Upper lobe of left lung (tissue), 6 donors: ENCODE measurements around the gene HNRNPA3. TPM values are rescaled to one million over a fixed set of nuclear protein-coding genes. Genes with fewer than 3 reads are reported as not detected.

Source experiments
- ATAC-seq, 2 donors: fragments of 200-7000 bp; cut with Tn5 transposase; one replicate each; pipeline ENCODE4 v1.9.1; 2022; ENCODE audit warnings: mild to moderate bottlenecking in 2 of 2, moderate library complexity in 2 of 2; ENCODE audit not compliant: low FRiP score in 2 of 2
- DNase-seq, 2 donors: peaks; one replicate each; pipeline ENCODE4 v3.0.0-alpha.2; 2019 to 2020
- H3K27ac ChIP-seq, 4 donors: fragments of 200-600 bp; sonication (generic); one replicate each; pipeline ENCODE4 v1.5.1; 2016 to 2019
- H3K27me3 ChIP-seq, 4 donors: fragments of 200-600 bp; sonication (generic); one replicate each; pipeline ENCODE4 v1.5.1; 2017 to 2019
- H3K36me3 ChIP-seq, 4 donors: fragments of 200-600 bp; sonication (generic); one replicate each; pipeline ENCODE4 v1.5.1; 2016 to 2019
- H3K4me1 ChIP-seq, 4 donors: fragments of 200-600 bp; sonication (generic); one replicate each; pipeline ENCODE4 v1.5.1; 2018 to 2019
- H3K4me3 ChIP-seq, 4 donors: fragments of 200-600 bp; sonication (generic); one replicate each; pipeline ENCODE4 v1.5.1; 2017 to 2019; ENCODE audit warnings: mild to moderate bottlenecking in 2 of 4, moderate library complexity in 1 of 4
- H3K9me3 ChIP-seq, 4 donors: fragments of 200-600 bp; sonication (generic); one replicate each; pipeline ENCODE4 v1.5.1; 2018 to 2019
- CTCF ChIP-seq, 6 experiments: fragments of 450-650 bp in 4 of 6; fragments of 200-600 bp in 2 of 6; sonication (generic) in 2 of 6; IDR thresholded peaks; one replicate each; pipeline ENCODE4 v1.5.1; 2016 to 2019; ENCODE audit warnings: antibody characterized with exemption in 6 of 6
- EP300 ChIP-seq, 4 donors: sonication (generic); formaldehyde crosslinking; IDR thresholded peaks; one replicate each; pipeline ENCODE4 v1.5.1; 2017; ENCODE audit warnings: antibody characterized with exemption in 4 of 4, control low read depth in 2 of 4
- POLR2A ChIP-seq, 4 donors: fragments of 450-650 bp; IDR thresholded peaks; one replicate each; pipeline ENCODE4 v1.5.1; 2016 to 2017; ENCODE audit warnings: antibody characterized with exemption in 4 of 4, mild to moderate bottlenecking in 2 of 4
- POLR2AphosphoS5 ChIP-seq, 2 donors: sonication (generic); formaldehyde crosslinking; IDR thresholded peaks; one replicate each; pipeline ENCODE4 v1.5.1; 2017; ENCODE audit warnings: antibody characterized with exemption in 2 of 2
- WGBS, 2 donors: methylation state at CpG; one replicate each; pipeline ENCODE4 v1.1.5; 2017 to 2018; 5-methylcytosine and 5-hydroxymethylcytosine counted together
- total RNA-seq, 6 donors: library from RNA; depleted of rRNA in 4 of 6; stranded (reverse); fragments of >200 nt in 4 of 6; gene quantifications; one replicate each; pipeline versions ENCODE4 v1.1.0 to v1.2.1, GENCODE V29; 2016 to 2021
- donor health status: DM: no; HTN: no; CAD: no; lungs with moderate emphysema.
- donor health status: DM: no; HTN: yes; CAD: no; lungs with severe emphysema.

HNRNPA3 gene
- total RNA-seq, 6 donors from 2014 or later: 53.2 to 146 (median 89.0) TPM

DNA sequence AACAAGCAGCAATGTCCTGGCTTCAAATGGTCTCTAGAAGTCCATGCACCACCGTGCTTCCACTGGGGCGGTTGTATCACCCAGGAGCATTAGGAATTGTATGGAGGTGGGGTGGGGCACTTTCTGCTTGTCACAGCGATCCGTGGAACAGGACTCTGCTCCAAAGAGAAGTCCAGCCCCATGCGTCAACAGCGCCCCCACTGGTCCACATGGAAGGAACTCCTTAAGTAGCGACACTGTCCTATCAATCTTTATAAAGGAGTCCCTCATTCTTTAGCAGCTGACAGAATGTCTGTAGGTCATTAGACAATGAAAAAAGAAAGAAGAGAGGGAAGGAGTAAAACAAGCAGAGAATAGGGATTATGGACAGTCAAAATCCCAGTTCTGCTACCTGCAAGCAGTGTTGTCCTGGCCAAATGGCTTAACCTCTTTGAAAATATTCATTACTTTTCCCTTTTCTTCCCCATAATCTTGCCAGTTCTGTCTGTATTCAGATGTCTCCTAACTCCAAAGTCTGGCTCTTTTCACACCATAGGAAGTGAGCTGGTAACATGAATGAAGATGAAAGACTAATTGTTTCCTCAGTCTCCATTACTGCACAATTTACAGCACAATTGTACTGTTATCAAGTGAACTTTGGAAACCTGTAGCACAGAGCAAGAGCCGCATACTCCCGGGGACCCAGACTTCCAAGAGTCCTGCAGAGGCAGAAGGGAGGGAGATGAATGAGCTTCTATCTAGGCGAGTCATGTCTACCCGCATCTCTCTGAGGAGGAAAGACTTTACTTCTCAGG is 42.0 kb downstream of the HNRNPA3 start:
- DNase-seq (peak in 1 of 2 donors; percentile 54), ATAC-seq (no peak)
- TF ChIP-seq POLR2A (IDR thresholded peaks at IDR 0.05) (no peak), CTCF (IDR thresholded peaks at IDR 0.05) (peak in 2 of 6 experiments; percentile 16 to 31)
- no peak overlapping the region for H3K4me3 ChIP-seq
- 70 to 76% methylated on average over 10 to 11 of the region's 11 CpGs for WGBS, 2 donors
- no peaks in the 10 kb centered on the region for H3K9me3 ChIP-seq
- H3K4me1 ChIP-seq: peaks cover 77 to 98% (median 87%) of the 10 kb centered on the region in 4 donors
- H3K27me3 ChIP-seq: no peaks in the 10 kb centered on the region
- peak overlapping the region in 3 of 4 donors; percentile 31 to 88 (median 85) for H3K27ac ChIP-seq
- H3K36me3 ChIP-seq: peaks cover 0 to 4% (median 0%) of the 10 kb centered on the region in 4 donors

- TF ChIP-seq POLR2AphosphoS5 (IDR thresholded peaks at IDR 0.05) (no peak), POLR2A (IDR thresholded peaks at IDR 0.05) (no peak), EP300 (IDR thresholded peaks at IDR 0.05) (no peak), CTCF (IDR thresholded peaks at IDR 0.05) (no peak)
- no peak overlapping the region for H3K4me3 ChIP-seq
- ATAC-seq: no peak
- peaks cover 0 to 4% (median 0%) of the 10 kb centered on the region in 4 donors for H3K36me3 ChIP-seq
- no peaks in the 10 kb centered on the region for H3K27me3 ChIP-seq
- H3K4me1 ChIP-seq: peaks cover 71 to 98% (median 91%) of the 10 kb centered on the region in 4 donors
- peak overlapping the region in 2 of 4 donors; percentile 85 to 88 for H3K27ac ChIP-seq
- 58 to 72% methylated on average over 2 of the region's 2 CpGs for WGBS, 2 donors
- DNase-seq: no peak
- no peaks in the 10 kb centered on the region for H3K9me3 ChIP-seq
Measured at GRCh38 chr2:177255227-177255601, 42.6 kb downstream of the HNRNPA3 start.

DNA sequence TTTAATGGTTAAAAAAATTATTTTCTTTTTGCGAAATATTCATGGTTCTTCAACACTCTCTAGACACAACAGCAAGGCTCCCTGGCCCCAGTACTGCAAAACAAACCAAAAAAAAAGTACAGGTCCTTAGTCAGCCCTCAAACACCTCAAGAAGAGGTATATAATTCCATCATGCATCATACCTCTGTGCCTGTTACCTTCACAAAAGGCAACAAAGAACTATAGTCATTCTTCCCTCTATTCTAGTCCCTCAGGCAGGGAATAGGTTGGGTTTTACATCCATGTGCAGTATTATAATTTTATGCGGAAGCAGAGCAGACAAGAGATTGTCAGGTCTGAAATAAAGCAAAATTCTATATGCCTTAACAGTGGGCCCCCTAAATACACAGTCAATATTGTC is 43.4 kb downstream of the HNRNPA3 start:
- no peak for TF ChIP-seq POLR2A (IDR thresholded peaks at IDR 0.05)
- TF ChIP-seq POLR2AphosphoS5 (IDR thresholded peaks at IDR 0.05): no peak
- TF ChIP-seq EP300 (IDR thresholded peaks at IDR 0.05): no peak
- TF ChIP-seq CTCF (IDR thresholded peaks at IDR 0.05): no peak
- no peak overlapping the region for H3K4me3 ChIP-seq
- no peaks in the 10 kb centered on the region for H3K27me3 ChIP-seq
- H3K9me3 ChIP-seq: no peaks in the 10 kb centered on the region
- peak overlapping the region in 1 of 4 donors; percentile 85 for H3K27ac ChIP-seq
- WGBS, 2 donors: 78 to 79% methylated on average over 2 of the region's 2 CpGs
- peaks cover 0 to 4% (median 0%) of the 10 kb centered on the region in 4 donors for H3K36me3 ChIP-seq
- ATAC-seq (no peak), DNase-seq (no peak)
- H3K4me1 ChIP-seq: peaks cover 64 to 98% (median 91%) of the 10 kb centered on the region in 4 donors

GRCh38 chr2:177256695-177257094 is 44.1 kb downstream of the HNRNPA3 start:
- Histone ChIP-seq H3K27ac (peak overlapping the region in 2 of 4 donors; percentile 41 to 69), H3K27me3 (no peaks in the 10 kb centered on the region), H3K36me3 (peaks cover 0 to 4% (median 0%) of the 10 kb centered on the region in 4 donors), H3K4me1 (peaks cover 64 to 98% (median 91%) of the 10 kb centered on the region in 4 donors), H3K4me3 (no peak overlapping the region), H3K9me3 (no peaks in the 10 kb centered on the region)
- WGBS, 2 donors: 83 to 85% methylated on average over 2 to 3 of the region's 3 CpGs
- TF ChIP-seq POLR2AphosphoS5 (IDR thresholded peaks at IDR 0.05) (no peak), EP300 (IDR thresholded peaks at IDR 0.05) (no peak), POLR2A (IDR thresholded peaks at IDR 0.05) (no peak), CTCF (IDR thresholded peaks at IDR 0.05) (no peak)
- DNase-seq (no peak), ATAC-seq (peak in 1 of 2 donors; percentile 21)
